Esophagus squamous epithelium (tissue), 5 donors: ENCODE data around the gene ZNF492. TPM values are rescaled to one million over a fixed set of nuclear protein-coding genes. Genes with fewer than 3 reads are reported as not detected.

Experiments
- DNase-seq: peaks from one replicate; lab custom pipeline; 2025; lab: John Stamatoyannopoulos, UW
- H3K27ac ChIP-seq, 4 donors: fragments of 200-600 bp; sonication (generic); one replicate each; pipeline ENCODE4 v1.5.1; 2016 to 2019; ENCODE audit warnings: mild to moderate bottlenecking in 1 of 4
- H3K27me3 ChIP-seq, 4 donors: fragments of 200-600 bp; sonication (generic); 1 replicate in 3 of 4; 2 replicates in 1 of 4; pipeline versions ENCODE4 v1.5.1 to v1.6.0; 2017 to 2021; ENCODE audit warnings: antibody characterized with exemption in 1 of 4
- H3K36me3 ChIP-seq, 3 donors: fragments of 200-600 bp; sonication (generic); one replicate each; pipeline ENCODE4 v1.5.1; 2016 to 2019
- H3K4me1 ChIP-seq, 3 donors: fragments of 200-600 bp; sonication (generic); one replicate each; pipeline ENCODE4 v1.5.1; 2017 to 2019
- H3K4me3 ChIP-seq, 4 donors: fragments of 200-600 bp; sonication (generic); 1 replicate in 3 of 4; 2 replicates in 1 of 4; pipeline ENCODE4 v1.5.1; 2016 to 2019; ENCODE audit warnings: mild to moderate bottlenecking in 2 of 4, moderate library complexity in 1 of 4
- H3K9me3 ChIP-seq, 3 donors: fragments of 200-600 bp; sonication (generic); one replicate each; pipeline ENCODE4 v1.5.1; 2016 to 2019
- CTCF ChIP-seq, 6 experiments: fragments of 450-650 bp in 4 of 6; fragments of 200-600 bp in 2 of 6; sonication (generic) in 2 of 6; IDR thresholded peaks; one replicate each; pipeline ENCODE4 v1.5.1; 2016 to 2019; ENCODE audit warnings: antibody characterized with exemption in 6 of 6, mild to moderate bottlenecking in 4 of 6, moderate library complexity in 4 of 6
- POLR2A ChIP-seq, 4 donors: fragments of 450-650 bp; IDR thresholded peaks; one replicate each; pipeline ENCODE4 v1.6.1; 2017; ENCODE audit warnings: antibody characterized with exemption in 4 of 4, mild to moderate bottlenecking in 4 of 4, moderate library complexity in 3 of 4
- WGBS, 2 donors: methylation state at CpG; one replicate each; pipeline ENCODE4 v1.1.5; 2018; 5-methylcytosine and 5-hydroxymethylcytosine counted together
- intact Hi-C: fragments of 100-400 bp; cut with DNase I; formaldehyde crosslinking; loops from one replicate; pipeline ENCODE4 v1.15.0; 2022
- total RNA-seq, 4 donors: library from RNA; depleted of rRNA; stranded (reverse); fragments of >200 nt; gene quantifications; one replicate each; pipeline ENCODE4 v1.1.0, GENCODE V29; 2016
- donor health status: DM: yes; HTN: yes; CAD: no.

The ZNF492 gene
- total RNA-seq, 4 donors from 2014 or later = 0.09 to 0.95 (median 0.23) TPM

- 36 to 56% methylated on average over 1 of the region's 1 CpG for WGBS, 2 donors
- H3K27me3 ChIP-seq = peaks cover 0 to 45% (median 0%) of the 10 kb centered on the region in 4 donors
- no peak for DNase-seq
Measured at GRCh38 chr19:22622020-22622419, 12.1 kb upstream of the ZNF492 start.

GRCh38 chr19:22622901-22623840, 11.0 kb upstream of the ZNF492 start:
- DNase-seq = no peak
- TF ChIP-seq POLR2A (IDR thresholded peaks at IDR 0.05) = no peak
- no peak for TF ChIP-seq CTCF (IDR thresholded peaks at IDR 0.05)
- 0 to 7% methylated on average over 2 to 4 of the region's 71 CpGs for WGBS, 2 donors
- Histone ChIP-seq H3K27me3 (peaks cover 0 to 34% (median 0%) of the 10 kb centered on the region in 4 donors), H3K4me1 (peaks cover 0 to 10% (median 0%) of the 10 kb centered on the region in 3 donors), H3K27ac (no peak overlapping the region), H3K9me3 (no peaks in the 10 kb centered on the region), H3K4me3 (peak overlapping the region in 3 of 4 donors; percentile 28 to 57 (median 37)), H3K36me3 (no peaks in the 10 kb centered on the region)
- intact Hi-C loops = no loop called here

More at GRCh38 chr19:22622020-22622419, 12.1 kb upstream of the ZNF492 start:
- no peaks in the 10 kb centered on the region for H3K36me3 ChIP-seq
- TF ChIP-seq CTCF (IDR thresholded peaks at IDR 0.05) (no peak), POLR2A (IDR thresholded peaks at IDR 0.05) (no peak)
- no peak overlapping the region for H3K27ac ChIP-seq
- peaks cover 0 to 8% (median 0%) of the 10 kb centered on the region in 3 donors for H3K9me3 ChIP-seq
- no peak overlapping the region for H3K4me3 ChIP-seq
- peaks cover 0 to 10% (median 0%) of the 10 kb centered on the region in 3 donors for H3K4me1 ChIP-seq
- intact Hi-C loops = no loop called here

GRCh38 chr19:22623841-22624221, 10.3 kb upstream of the ZNF492 start:
- H3K36me3 ChIP-seq = no peaks in the 10 kb centered on the region
- peaks cover 0 to 10% (median 0%) of the 10 kb centered on the region in 3 donors for H3K4me1 ChIP-seq
- no peak for TF ChIP-seq POLR2A (IDR thresholded peaks at IDR 0.05)
- H3K27me3 ChIP-seq = peaks cover 0 to 34% (median 0%) of the 10 kb centered on the region in 4 donors
- no peaks in the 10 kb centered on the region for H3K9me3 ChIP-seq
- no peak for DNase-seq
- H3K4me3 ChIP-seq = peak overlapping the region in 1 of 4 donors; percentile 57
- H3K27ac ChIP-seq = no peak overlapping the region
- WGBS, 2 donors = 87 to 94% methylated on average over 3 of the region's 16 CpGs
- intact Hi-C loops = no loop called here

GRCh38 chr19:22625266-22626035, 8.7 kb upstream of the ZNF492 start:
- Histone ChIP-seq H3K36me3 (no peaks in the 10 kb centered on the region), H3K9me3 (no peaks in the 10 kb centered on the region), H3K27ac (no peak overlapping the region), H3K4me3 (no peak overlapping the region), H3K4me1 (peaks cover 0 to 10% (median 0%) of the 10 kb centered on the region in 3 donors), H3K27me3 (peaks cover 0 to 33% (median 0%) of the 10 kb centered on the region in 4 donors)
- TF ChIP-seq CTCF (IDR thresholded peaks at IDR 0.05) (no peak), POLR2A (IDR thresholded peaks at IDR 0.05) (no peak)
- intact Hi-C loops = no loop called here
- no peak for DNase-seq
- 69 to 75% methylated on average over 2 to 5 of the region's 8 CpGs for WGBS, 2 donors

GRCh38 chr19:22627526-22627925, 6.6 kb upstream of the ZNF492 start:
- H3K27ac ChIP-seq = no peak overlapping the region
- H3K4me1 ChIP-seq = peaks cover 0 to 10% (median 0%) of the 10 kb centered on the region in 3 donors
- WGBS, 2 donors = no CpG with 5 or more reads among the region's 1 CpG
- no peak overlapping the region for H3K4me3 ChIP-seq
- H3K36me3 ChIP-seq = no peaks in the 10 kb centered on the region
- peaks cover 0 to 15% (median 0%) of the 10 kb centered on the region in 4 donors for H3K27me3 ChIP-seq
- intact Hi-C loops = no loop called here
- no peak for DNase-seq
- H3K9me3 ChIP-seq = no peaks in the 10 kb centered on the region
- TF ChIP-seq POLR2A (IDR thresholded peaks at IDR 0.05) = no peak
- no peak for TF ChIP-seq CTCF (IDR thresholded peaks at IDR 0.05)
